HepG2 (cell line): ENCODE data around the gene OTOGL.

Source experiments
- EP300 ChIP-seq, 3 experiments: sonication (generic) in 1 of 3; formaldehyde crosslinking in 1 of 3; IDR thresholded peaks; 2 replicates each; pipeline versions ENCODE4 v1.5.1 to v1.6.1; 2011 to 2020; ENCODE audit warnings: low read depth in 2 of 3, low read length in 2 of 3, borderline replicate concordance in 1 of 3, improper control_type of control experiment in 1 of 3, mild to moderate bottlenecking in 1 of 3, missing genetic modification reagents in 1 of 3, moderate library complexity in 1 of 3
- POLR2A ChIP-seq, 2 experiments: IDR thresholded peaks; 2 replicates each; pipeline ENCODE4 v1.6.1; 2011; ENCODE audit warnings: low read depth in 2 of 2, low read length in 2 of 2, mild to moderate bottlenecking in 1 of 2, moderate library complexity in 1 of 2; ENCODE audit not compliant: insufficient read depth in 1 of 2
- ZFP36 ChIP-seq: fragments of 150-350 bp; IDR thresholded peaks from 2 replicates; pipeline ENCODE4 v1.6.1; 2018; ENCODE audit warnings: borderline replicate concordance, low read length, low read depth; ENCODE audit not compliant: partially characterized antibody
- TF ChIP-seq, protein P1 (sequence below): sonication (generic); formaldehyde crosslinking; IDR thresholded peaks from 2 replicates; pipeline ENCODE4 v1.5.1; 2020; ENCODE audit warnings: mild to moderate bottlenecking, missing genetic modification reagents, moderate library complexity

DNA sequence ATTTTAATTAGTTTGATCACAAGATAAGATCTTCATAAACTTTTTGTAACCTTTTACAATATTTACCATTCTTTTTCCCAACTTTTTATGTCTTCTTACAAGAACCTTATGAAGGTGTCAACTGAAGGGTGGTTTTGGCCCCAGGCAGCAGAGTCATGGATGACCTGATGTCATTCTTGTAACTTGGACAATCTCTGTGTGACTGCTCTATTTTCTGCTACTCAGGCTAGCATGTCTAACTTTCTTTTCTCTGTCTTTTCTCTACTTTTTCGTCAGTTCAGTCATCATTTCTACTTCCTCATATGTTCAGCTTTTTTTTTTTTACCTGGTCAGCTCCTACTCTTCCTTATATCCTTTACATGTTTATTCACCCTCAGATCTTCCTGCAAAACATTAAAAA lies 194.0 kb downstream of the OTOGL start:
- TF ChIP-seq POLR2A (IDR thresholded peaks at IDR 0.05; ENCODE audit: insufficient read depth in 1 of 2, low read depth in 2 of 2, low read length in 2 of 2) (no peak), EP300 (IDR thresholded peaks at IDR 0.05; ENCODE audit: low read depth in 2 of 2, low read length in 2 of 2) (no peak), EP300 (CRISPR knock-in tag; IDR thresholded peaks at IDR 0.05; ENCODE audit: borderline replicate concordance) (no peak), ZFP36 (no peak)
- TF ChIP-seq, protein P1, sequence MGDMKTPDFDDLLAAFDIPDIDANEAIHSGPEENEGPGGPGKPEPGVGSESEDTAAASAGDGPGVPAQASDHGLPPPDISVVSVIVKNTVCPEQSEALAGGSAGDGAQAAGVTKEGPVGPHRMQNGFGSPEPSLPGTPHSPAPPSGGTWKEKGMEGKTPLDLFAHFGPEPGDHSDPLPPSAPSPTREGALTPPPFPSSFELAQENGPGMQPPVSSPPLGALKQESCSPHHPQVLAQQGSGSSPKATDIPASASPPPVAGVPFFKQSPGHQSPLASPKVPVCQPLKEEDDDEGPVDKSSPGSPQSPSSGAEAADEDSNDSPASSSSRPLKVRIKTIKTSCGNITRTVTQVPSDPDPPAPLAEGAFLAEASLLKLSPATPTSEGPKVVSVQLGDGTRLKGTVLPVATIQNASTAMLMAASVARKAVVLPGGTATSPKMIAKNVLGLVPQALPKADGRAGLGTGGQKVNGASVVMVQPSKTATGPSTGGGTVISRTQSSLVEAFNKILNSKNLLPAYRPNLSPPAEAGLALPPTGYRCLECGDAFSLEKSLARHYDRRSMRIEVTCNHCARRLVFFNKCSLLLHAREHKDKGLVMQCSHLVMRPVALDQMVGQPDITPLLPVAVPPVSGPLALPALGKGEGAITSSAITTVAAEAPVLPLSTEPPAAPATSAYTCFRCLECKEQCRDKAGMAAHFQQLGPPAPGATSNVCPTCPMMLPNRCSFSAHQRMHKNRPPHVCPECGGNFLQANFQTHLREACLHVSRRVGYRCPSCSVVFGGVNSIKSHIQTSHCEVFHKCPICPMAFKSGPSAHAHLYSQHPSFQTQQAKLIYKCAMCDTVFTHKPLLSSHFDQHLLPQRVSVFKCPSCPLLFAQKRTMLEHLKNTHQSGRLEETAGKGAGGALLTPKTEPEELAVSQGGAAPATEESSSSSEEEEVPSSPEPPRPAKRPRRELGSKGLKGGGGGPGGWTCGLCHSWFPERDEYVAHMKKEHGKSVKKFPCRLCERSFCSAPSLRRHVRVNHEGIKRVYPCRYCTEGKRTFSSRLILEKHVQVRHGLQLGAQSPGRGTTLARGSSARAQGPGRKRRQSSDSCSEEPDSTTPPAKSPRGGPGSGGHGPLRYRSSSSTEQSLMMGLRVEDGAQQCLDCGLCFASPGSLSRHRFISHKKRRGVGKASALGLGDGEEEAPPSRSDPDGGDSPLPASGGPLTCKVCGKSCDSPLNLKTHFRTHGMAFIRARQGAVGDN (CRISPR knock-in tag): no peak
